Measurements from ENCODE around the gene ZNF292. TPM values are rescaled to one million over a fixed set of nuclear protein-coding genes. Genes with fewer than 3 reads are reported as not detected.

ZNF292 gene
- total and polyA plus RNA-seq, 10 of the 15 experiments (the other 5 are each of a cell fraction or from before 2014, with no cell fraction given), result 11.1 to 57.6 (median 30.6) TPM

DNA sequence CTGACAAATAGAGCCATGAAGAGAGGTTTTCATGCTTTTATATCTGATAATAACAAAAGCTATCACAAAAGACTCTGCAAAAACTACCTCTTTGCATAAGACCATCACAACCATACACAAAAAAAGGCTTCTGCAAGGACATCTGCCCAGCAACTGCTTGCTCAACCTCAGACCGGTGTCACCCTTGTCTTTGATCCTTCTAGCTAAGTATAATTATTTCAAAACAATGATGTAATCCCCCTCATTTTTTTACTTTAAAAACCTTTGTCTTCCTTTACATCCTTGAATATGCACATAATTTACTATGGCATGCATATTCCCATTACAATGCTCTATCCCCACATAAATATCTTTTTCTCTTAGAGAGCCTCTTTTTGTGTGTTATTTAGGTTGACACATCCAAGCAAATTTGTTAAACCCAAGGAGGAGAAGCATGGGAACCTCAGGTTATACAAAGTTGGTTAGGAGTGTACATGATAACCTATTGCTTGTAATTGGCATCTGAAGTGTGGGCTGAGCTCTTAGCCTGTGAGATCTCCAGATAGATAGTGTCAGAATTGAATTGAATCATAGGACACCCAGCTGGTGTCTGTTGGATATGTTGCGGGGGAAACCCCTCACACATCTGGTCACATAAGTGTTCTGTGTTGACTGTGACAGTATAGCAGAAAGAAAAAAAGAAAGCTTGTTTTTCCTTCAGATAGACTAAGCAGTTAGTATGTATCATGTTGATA lies 39.8 kb upstream of the ZNF292 start (continued):
- TF ChIP-seq POLR2AphosphoS2 (IDR thresholded peaks at IDR 0.05; ENCODE audit: low read depth, low read length) (no peak), JUND (IDR thresholded peaks at IDR 0.05; ENCODE audit: low read depth, low read length) (no peak), MYC (IDR thresholded peaks at IDR 0.05; ENCODE audit: insufficient read depth, insufficient read length, insufficient replicate concordance, low read length, severe bottlenecking) (no peak), KDM1A (IDR thresholded peaks at IDR 0.05; ENCODE audit: borderline replicate concordance) (no peak), MYB (IDR thresholded peaks at IDR 0.05; ENCODE audit: borderline replicate concordance, low read depth, low read length) (no peak), GATAD2B (conservative IDR thresholded peaks at IDR 0.05; ENCODE audit: low read depth) (no peak), CREM (IDR thresholded peaks at IDR 0.05; ENCODE audit: low read depth) (peak; percentile 46; the same call in 1 of the 2 replicates), RAD51 (IDR thresholded peaks at IDR 0.05) (no peak), RFX5 (IDR thresholded peaks at IDR 0.05; ENCODE audit: low read depth, low read length) (peak; percentile 90), NFIC (IDR thresholded peaks at IDR 0.05; ENCODE audit: low read depth, low read length) (peak; percentile 61; the same call in 1 of the 2 replicates), ZNF24 (IDR thresholded peaks at IDR 0.05) (no peak), TCF7 (IDR thresholded peaks at IDR 0.05; ENCODE audit: borderline replicate concordance) (peak; percentile 73), ATF7 (IDR thresholded peaks at IDR 0.05; ENCODE audit: low read depth) (peak; percentile 74), STAT3 (IDR thresholded peaks at IDR 0.05; ENCODE audit: low read depth, low read length) (no peak), TCF12 (IDR thresholded peaks at IDR 0.05; ENCODE audit: low read depth, low read length) (peak; percentile 61; the same call in 1 of the 2 replicates)
- TF ChIP-seq, protein P1, sequence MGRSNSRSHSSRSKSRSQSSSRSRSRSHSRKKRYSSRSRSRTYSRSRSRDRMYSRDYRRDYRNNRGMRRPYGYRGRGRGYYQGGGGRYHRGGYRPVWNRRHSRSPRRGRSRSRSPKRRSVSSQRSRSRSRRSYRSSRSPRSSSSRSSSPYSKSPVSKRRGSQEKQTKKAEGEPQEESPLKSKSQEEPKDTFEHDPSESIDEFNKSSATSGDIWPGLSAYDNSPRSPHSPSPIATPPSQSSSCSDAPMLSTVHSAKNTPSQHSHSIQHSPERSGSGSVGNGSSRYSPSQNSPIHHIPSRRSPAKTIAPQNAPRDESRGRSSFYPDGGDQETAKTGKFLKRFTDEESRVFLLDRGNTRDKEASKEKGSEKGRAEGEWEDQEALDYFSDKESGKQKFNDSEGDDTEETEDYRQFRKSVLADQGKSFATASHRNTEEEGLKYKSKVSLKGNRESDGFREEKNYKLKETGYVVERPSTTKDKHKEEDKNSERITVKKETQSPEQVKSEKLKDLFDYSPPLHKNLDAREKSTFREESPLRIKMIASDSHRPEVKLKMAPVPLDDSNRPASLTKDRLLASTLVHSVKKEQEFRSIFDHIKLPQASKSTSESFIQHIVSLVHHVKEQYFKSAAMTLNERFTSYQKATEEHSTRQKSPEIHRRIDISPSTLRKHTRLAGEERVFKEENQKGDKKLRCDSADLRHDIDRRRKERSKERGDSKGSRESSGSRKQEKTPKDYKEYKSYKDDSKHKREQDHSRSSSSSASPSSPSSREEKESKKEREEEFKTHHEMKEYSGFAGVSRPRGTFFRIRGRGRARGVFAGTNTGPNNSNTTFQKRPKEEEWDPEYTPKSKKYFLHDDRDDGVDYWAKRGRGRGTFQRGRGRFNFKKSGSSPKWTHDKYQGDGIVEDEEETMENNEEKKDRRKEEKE (IDR thresholded peaks at IDR 0.05), result no peak
- TF ChIP-seq, protein P2, sequence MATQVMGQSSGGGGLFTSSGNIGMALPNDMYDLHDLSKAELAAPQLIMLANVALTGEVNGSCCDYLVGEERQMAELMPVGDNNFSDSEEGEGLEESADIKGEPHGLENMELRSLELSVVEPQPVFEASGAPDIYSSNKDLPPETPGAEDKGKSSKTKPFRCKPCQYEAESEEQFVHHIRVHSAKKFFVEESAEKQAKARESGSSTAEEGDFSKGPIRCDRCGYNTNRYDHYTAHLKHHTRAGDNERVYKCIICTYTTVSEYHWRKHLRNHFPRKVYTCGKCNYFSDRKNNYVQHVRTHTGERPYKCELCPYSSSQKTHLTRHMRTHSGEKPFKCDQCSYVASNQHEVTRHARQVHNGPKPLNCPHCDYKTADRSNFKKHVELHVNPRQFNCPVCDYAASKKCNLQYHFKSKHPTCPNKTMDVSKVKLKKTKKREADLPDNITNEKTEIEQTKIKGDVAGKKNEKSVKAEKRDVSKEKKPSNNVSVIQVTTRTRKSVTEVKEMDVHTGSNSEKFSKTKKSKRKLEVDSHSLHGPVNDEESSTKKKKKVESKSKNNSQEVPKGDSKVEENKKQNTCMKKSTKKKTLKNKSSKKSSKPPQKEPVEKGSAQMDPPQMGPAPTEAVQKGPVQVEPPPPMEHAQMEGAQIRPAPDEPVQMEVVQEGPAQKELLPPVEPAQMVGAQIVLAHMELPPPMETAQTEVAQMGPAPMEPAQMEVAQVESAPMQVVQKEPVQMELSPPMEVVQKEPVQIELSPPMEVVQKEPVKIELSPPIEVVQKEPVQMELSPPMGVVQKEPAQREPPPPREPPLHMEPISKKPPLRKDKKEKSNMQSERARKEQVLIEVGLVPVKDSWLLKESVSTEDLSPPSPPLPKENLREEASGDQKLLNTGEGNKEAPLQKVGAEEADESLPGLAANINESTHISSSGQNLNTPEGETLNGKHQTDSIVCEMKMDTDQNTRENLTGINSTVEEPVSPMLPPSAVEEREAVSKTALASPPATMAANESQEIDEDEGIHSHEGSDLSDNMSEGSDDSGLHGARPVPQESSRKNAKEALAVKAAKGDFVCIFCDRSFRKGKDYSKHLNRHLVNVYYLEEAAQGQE (IDR thresholded peaks at IDR 0.05; ENCODE audit: low read depth, low read length), result no peak
- TF ChIP-seq, protein P3, sequence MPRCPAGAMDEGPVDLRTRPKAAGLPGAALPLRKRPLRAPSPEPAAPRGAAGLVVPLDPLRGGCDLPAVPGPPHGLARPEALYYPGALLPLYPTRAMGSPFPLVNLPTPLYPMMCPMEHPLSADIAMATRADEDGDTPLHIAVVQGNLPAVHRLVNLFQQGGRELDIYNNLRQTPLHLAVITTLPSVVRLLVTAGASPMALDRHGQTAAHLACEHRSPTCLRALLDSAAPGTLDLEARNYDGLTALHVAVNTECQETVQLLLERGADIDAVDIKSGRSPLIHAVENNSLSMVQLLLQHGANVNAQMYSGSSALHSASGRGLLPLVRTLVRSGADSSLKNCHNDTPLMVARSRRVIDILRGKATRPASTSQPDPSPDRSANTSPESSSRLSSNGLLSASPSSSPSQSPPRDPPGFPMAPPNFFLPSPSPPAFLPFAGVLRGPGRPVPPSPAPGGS (IDR thresholded peaks at IDR 0.05; ENCODE audit: borderline replicate concordance, insufficient read depth, low read depth, low read length, poor library complexity, severe bottlenecking), result no peak
- TF ChIP-seq, protein P4, sequence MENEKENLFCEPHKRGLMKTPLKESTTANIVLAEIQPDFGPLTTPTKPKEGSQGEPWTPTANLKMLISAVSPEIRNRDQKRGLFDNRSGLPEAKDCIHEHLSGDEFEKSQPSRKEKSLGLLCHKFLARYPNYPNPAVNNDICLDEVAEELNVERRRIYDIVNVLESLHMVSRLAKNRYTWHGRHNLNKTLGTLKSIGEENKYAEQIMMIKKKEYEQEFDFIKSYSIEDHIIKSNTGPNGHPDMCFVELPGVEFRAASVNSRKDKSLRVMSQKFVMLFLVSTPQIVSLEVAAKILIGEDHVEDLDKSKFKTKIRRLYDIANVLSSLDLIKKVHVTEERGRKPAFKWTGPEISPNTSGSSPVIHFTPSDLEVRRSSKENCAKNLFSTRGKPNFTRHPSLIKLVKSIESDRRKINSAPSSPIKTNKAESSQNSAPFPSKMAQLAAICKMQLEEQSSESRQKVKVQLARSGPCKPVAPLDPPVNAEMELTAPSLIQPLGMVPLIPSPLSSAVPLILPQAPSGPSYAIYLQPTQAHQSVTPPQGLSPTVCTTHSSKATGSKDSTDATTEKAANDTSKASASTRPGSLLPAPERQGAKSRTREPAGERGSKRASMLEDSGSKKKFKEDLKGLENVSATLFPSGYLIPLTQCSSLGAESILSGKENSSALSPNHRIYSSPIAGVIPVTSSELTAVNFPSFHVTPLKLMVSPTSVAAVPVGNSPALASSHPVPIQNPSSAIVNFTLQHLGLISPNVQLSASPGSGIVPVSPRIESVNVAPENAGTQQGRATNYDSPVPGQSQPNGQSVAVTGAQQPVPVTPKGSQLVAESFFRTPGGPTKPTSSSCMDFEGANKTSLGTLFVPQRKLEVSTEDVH (IDR thresholded peaks at IDR 0.05; ENCODE audit: low read depth, partially characterized antibody), result no peak
